Thoracic aorta (tissue), 2 donors: ENCODE measurements around the gene JAKMIP1. TPM values are rescaled to one million over a fixed set of nuclear protein-coding genes. Genes with fewer than 3 reads are reported as not detected.

ENCODE experiments used
- ATAC-seq: fragments of 150-250 bp; one replicate; pipeline ENCODE4 v1.8.0; 2017; ENCODE audit warnings: low read depth; ENCODE audit not compliant: insufficient number of reproducible peaks, low FRiP score
- DNase-seq: peaks from one replicate; pipeline ENCODE4 v3.0.0-alpha.2; 2020; ENCODE audit warnings: low spot score
- H3K27ac ChIP-seq, 2 donors: fragments of 200-600 bp; sonication (generic); 1 replicate in 1 of 2; 2 replicates in 1 of 2; pipeline ENCODE4 v1.5.1; 2016; ENCODE audit warnings: mild to moderate bottlenecking in 2 of 2, moderate library complexity in 2 of 2
- H3K27me3 ChIP-seq: fragments of 200-600 bp; sonication (generic); replicated peaks from 2 replicates; pipeline ENCODE4 v1.6.0; 2016; ENCODE audit warnings: mild to moderate bottlenecking; ENCODE audit not compliant: insufficient read depth
- H3K36me3 ChIP-seq: fragments of 200-600 bp; sonication (generic); one replicate; pipeline ENCODE4 v1.5.1; 2016
- H3K4me1 ChIP-seq, 2 donors: fragments of 200-600 bp; sonication (generic); 1 replicate in 1 of 2; 2 replicates in 1 of 2; pipeline versions ENCODE4 v1.5.1 to v1.6.0; 2016; ENCODE audit warnings: low read depth in 2 of 2, mild to moderate bottlenecking in 1 of 2; ENCODE audit not compliant: control insufficient read depth in 1 of 2
- H3K4me3 ChIP-seq: fragments of 200-600 bp; sonication (generic); 2 replicates; pipeline ENCODE4 v1.5.1; 2016; ENCODE audit warnings: mild to moderate bottlenecking
- H3K9me3 ChIP-seq: fragments of 200-600 bp; sonication (generic); 2 replicates; pipeline ENCODE4 v1.5.1; 2016
- total RNA-seq, 2 donors: library from RNA; depleted of rRNA; stranded (reverse); fragments of >200 nt; gene quantifications; one replicate each; pipeline versions ENCODE4 v1.1.0 to v1.2.3, GENCODE V29; 2016
- TF ChIP-seq, protein P1 (sequence below): fragments of 200-600 bp; sonication (generic); IDR thresholded peaks from one replicate; pipeline ENCODE4 v1.5.1; 2019; ENCODE audit warnings: antibody characterized with exemption

The JAKMIP1 gene
- total RNA-seq, 2 donors from 2014 or later = 0.28 to 0.81 TPM

DNA sequence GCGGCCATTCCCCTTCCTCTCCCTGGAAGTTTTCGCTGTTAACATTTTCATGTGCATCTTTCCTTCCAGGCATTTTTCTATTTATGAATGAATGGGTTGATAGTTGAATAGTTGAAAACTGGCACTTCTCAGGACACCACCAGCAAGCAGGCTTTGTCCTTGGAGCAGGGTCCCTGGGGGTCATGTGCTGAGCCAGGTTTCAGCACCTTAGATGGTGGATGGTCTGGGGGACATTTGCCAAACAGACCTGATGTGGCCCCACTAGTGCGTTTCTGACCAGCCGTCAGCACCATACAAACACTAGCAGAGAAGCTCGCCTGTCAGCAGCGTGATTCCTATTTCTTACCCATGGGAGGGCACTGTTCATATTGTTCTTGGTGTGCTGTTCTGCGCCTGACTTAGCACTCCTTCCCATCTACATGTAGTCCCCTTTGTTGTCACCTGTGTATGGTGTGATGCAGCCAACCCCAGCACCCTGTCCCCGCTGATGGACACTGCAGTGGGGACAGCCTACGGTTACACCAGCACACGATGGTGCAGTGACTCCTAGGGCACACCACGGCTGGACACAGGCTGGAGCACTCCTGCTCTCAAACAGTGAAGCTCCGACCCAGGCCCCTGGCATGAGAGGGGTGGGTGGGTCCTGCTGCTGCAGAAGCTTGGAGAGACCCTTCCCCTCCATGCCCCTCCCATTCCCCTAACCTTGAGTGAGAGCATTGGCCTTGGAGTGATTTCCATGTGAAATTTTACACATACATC is 42.1 kb upstream of the JAKMIP1 start:
- DNase-seq (no peak), ATAC-seq (no peak)
- H3K27me3 ChIP-seq = no peaks in the 10 kb centered on the region

DNA sequence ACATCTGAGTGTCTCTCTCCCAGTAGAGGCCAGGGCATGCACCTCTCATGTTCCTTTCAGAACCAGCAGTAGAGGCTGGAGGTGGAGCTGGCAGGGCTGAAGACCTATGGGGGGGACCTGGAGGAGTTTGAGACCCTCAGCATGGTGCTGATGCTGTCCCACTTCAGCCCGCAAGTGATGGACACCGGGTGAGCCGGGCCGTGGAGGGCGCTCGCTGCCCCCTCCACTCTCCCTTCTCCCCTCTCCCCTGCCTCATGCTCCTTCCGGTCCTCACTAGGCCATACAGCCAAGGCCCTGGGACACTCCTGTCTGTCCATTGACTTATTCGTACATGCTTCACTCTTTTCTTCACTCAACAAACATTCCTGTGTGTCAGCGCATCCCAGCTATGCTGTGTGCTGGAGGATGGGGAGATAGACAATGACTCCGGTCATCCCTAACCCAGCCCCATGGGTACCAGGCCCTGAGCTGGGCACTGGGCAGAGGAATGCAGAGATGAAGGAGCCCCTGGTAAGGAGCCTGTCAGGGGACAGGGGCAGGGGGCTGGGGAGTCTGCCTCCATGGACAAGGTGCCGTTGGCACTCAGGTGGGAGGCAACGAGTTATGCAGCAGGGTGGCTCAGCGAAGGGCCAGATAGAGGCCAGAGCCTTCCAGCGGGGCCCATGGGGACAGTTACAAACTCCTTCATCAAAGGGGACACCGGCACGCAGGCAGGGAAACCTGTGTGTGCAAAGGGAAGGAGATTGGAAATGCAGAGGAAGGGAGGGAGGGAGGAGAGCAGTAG is 40.9 kb upstream of the JAKMIP1 start:
- H3K9me3 ChIP-seq = peaks cover 4% of the 10 kb centered on the region
- ATAC-seq (no peak), DNase-seq (no peak)
- TF ChIP-seq, protein P1, sequence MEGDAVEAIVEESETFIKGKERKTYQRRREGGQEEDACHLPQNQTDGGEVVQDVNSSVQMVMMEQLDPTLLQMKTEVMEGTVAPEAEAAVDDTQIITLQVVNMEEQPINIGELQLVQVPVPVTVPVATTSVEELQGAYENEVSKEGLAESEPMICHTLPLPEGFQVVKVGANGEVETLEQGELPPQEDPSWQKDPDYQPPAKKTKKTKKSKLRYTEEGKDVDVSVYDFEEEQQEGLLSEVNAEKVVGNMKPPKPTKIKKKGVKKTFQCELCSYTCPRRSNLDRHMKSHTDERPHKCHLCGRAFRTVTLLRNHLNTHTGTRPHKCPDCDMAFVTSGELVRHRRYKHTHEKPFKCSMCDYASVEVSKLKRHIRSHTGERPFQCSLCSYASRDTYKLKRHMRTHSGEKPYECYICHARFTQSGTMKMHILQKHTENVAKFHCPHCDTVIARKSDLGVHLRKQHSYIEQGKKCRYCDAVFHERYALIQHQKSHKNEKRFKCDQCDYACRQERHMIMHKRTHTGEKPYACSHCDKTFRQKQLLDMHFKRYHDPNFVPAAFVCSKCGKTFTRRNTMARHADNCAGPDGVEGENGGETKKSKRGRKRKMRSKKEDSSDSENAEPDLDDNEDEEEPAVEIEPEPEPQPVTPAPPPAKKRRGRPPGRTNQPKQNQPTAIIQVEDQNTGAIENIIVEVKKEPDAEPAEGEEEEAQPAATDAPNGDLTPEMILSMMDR = no peak
- no peak overlapping the region for H3K27ac ChIP-seq
- H3K27me3 ChIP-seq = no peaks in the 10 kb centered on the region
- H3K4me3 ChIP-seq = no peak overlapping the region
- H3K4me1 ChIP-seq = no peaks in the 10 kb centered on the region
- no peaks in the 10 kb centered on the region for H3K36me3 ChIP-seq

More for the DNA sequence above, 42.1 kb upstream of the JAKMIP1 start:
- no peak overlapping the region for H3K27ac ChIP-seq
- H3K4me1 ChIP-seq = no peaks in the 10 kb centered on the region
- H3K36me3 ChIP-seq = no peaks in the 10 kb centered on the region
- no peak overlapping the region for H3K4me3 ChIP-seq
- H3K9me3 ChIP-seq = peaks cover 4% of the 10 kb centered on the region
- TF ChIP-seq, protein P1 = no peak

DNA sequence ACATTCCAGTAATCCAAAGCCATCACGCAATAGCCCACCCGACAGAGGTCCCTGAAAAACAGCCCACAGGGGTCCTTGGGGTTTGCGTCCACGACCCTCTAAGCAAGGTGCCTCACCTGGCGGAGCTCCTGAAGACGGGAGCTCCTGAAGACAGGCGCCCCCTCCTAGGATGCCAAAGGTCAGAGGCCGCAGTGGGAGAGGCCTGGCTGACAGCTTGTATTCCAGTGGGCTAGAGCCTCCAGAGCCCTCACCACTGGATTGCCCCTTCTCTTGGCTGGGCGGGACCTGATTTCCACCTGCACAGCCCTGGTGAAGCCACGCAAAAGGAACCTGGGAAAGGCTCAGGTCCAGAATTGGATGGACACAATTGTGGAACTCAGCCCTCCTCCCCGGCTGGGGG is 39.6 kb upstream of the JAKMIP1 start:
- H3K36me3 ChIP-seq = no peaks in the 10 kb centered on the region
- no peak overlapping the region for H3K27ac ChIP-seq
- TF ChIP-seq, protein P1 = no peak
- H3K9me3 ChIP-seq = peaks cover 4% of the 10 kb centered on the region
- DNase-seq = no peak
- no peaks in the 10 kb centered on the region for H3K27me3 ChIP-seq
- ATAC-seq = no peak
- H3K4me1 ChIP-seq = no peaks in the 10 kb centered on the region
- H3K4me3 ChIP-seq = no peak overlapping the region

DNA sequence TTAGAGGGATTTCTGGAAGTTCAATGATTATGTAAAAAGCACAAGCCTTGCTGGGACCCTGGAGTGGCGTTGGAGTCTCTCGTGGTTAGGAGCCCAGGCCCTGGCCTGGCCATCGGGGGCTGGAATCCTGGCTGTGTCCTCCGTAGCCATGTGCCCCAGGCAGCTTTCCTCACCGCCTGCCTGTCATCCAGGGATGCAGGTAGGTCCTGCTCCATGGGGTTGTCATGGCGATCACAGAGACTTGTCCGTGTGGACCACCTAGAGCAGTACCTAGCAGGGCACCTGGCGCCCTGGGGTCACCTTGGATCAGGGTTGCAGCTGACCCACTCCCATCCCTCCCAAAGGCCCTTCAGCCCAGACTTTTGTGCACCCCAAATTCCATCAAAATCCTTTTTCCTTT is 39.1 kb upstream of the JAKMIP1 start:
- H3K27me3 ChIP-seq = no peaks in the 10 kb centered on the region
- TF ChIP-seq, protein P1 = no peak
- no peaks in the 10 kb centered on the region for H3K4me1 ChIP-seq
- H3K4me3 ChIP-seq = no peak overlapping the region
- no peak overlapping the region for H3K27ac ChIP-seq
- H3K9me3 ChIP-seq = peaks cover 4% of the 10 kb centered on the region
- no peaks in the 10 kb centered on the region for H3K36me3 ChIP-seq
- DNase-seq (no peak), ATAC-seq (no peak)

DNA sequence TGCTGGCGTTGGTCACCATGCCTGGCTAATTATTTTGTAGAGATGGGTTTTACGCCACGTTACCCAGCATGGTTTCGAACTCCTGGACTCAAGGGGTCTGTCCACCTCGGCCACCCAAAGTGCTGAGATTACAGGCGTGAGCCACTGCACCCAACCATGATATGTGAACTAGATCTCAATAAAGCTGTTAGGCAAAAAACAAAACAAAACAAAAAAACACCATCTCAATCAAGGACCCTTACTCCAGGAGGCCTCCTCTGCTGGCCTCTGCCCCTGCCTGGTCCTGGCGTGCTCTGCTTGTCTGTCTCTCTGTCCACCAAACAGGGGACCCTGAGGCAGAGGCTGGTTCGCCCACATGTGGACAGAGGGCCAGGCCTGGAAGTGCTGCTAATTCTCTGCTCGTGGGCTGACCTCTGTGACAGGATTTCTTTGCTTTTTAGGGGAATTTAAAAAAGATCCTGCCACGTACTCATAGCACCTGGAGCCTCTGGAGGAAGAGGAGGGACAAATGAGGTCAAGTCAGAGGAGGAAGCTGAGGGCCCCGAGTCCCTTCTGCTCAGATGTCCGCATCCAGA is 36.6 kb upstream of the JAKMIP1 start:
- TF ChIP-seq, protein P1 = no peak
- DNase-seq (no peak), ATAC-seq (no peak)
- Histone ChIP-seq H3K27ac (no peak overlapping the region), H3K4me1 (no peaks in the 10 kb centered on the region), H3K36me3 (no peaks in the 10 kb centered on the region), H3K4me3 (no peak overlapping the region), H3K9me3 (no peaks in the 10 kb centered on the region), H3K27me3 (no peaks in the 10 kb centered on the region)
